SH-SY5Y (cell line): ENCODE data around the gene TMEM132C.

Experiments
- GATA2 ChIP-seq: IDR thresholded peaks from 2 replicates; pipeline ENCODE4 v1.6.1; 2011; ENCODE audit warnings: mild to moderate bottlenecking, low read depth, low read length
- GATA3 ChIP-seq: IDR thresholded peaks from 2 replicates; pipeline ENCODE4 v1.6.1; 2011; ENCODE audit warnings: low read depth, mild to moderate bottlenecking, low read length, moderate library complexity

GRCh38 chr12:128583453-128583852 is 316.5 kb downstream of the TMEM132C start:
- no peak for TF ChIP-seq GATA2
- TF ChIP-seq GATA3 = no peak
